H1 (cell line): Measurements from ENCODE around the gene LDLRAD4. TPM values are rescaled to one million over a fixed set of nuclear protein-coding genes. Genes with fewer than 3 reads are reported as not detected.

Experiments
- CTCF ChIA-PET: fragments of 300-600 bp; sonication (Branson Sonifier 250); formaldehyde crosslinking; loops from one replicate; lab custom pipeline; 2021; ENCODE audit not compliant: partially characterized antibody; lab: Charles Lee
- POLR2A ChIA-PET: fragments of 300-600 bp; sonication (Branson Sonifier 250); formaldehyde crosslinking; loops from one replicate; lab custom pipeline; 2021; ENCODE audit warnings: inconsistent platforms; ENCODE audit not compliant: partially characterized antibody; lab: Charles Lee
- DNase-seq, 2 experiments: peaks; one replicate each; pipeline versions ENCODE4 v3.0.0 to v3.0.0-alpha.2; 2010 to 2022; ENCODE audit warnings: low spot score in 2 of 2, low read depth in 1 of 2, mixed read lengths in 1 of 2
- FAIRE-seq: peaks from 2 replicates; lab custom pipeline; 2011; peaks lifted over from hg19 to GRCh38; lab: Jason Lieb, UNC
- H2AFZ ChIP-seq: 2 replicates; pipeline ENCODE4 v1.8.1; 2012; ENCODE audit warnings: low read length, inconsistent platforms
- H2AK5ac ChIP-seq: 2 replicates; pipeline ENCODE4 v1.6.1; 2013; ENCODE audit warnings: low read depth, low read length
- H2BK120ac ChIP-seq: replicated peaks from 2 replicates; pipeline ENCODE3; 2013; ENCODE audit warnings: low read depth, low read length, inconsistent platforms
- H2BK12ac ChIP-seq: 2 replicates; pipeline ENCODE4 v1.6.1; 2013; ENCODE audit warnings: low read depth, low read length
- H2BK15ac ChIP-seq: 2 replicates; pipeline ENCODE4 v1.6.1; 2013; ENCODE audit warnings: low read length
- H2BK20ac ChIP-seq: 2 replicates; pipeline ENCODE4 v1.6.1; 2013; ENCODE audit warnings: low read length
- H2BK5ac ChIP-seq: 2 replicates; pipeline ENCODE4 v1.6.1; 2013; ENCODE audit warnings: low read depth, low read length
- H3K14ac ChIP-seq: 2 replicates; pipeline ENCODE4 v1.6.1; 2013; ENCODE audit warnings: inconsistent platforms; ENCODE audit not compliant: insufficient read length
- H3K18ac ChIP-seq: 2 replicates; pipeline ENCODE4 v1.6.1; 2013; ENCODE audit warnings: low read length; ENCODE audit errors: extremely low read depth
- H3K23ac ChIP-seq: 2 replicates; pipeline ENCODE4 v1.6.1; 2013; ENCODE audit warnings: inconsistent platforms; ENCODE audit not compliant: insufficient read length
- H3K23me2 ChIP-seq: 2 replicates; pipeline ENCODE4 v1.6.1; 2013; ENCODE audit warnings: low read depth, low read length
- H3K27ac ChIP-seq: 2 replicates; pipeline ENCODE4 v1.6.1; 2011; ENCODE audit warnings: low read depth, low read length, inconsistent platforms
- H3K27me3 ChIP-seq, 4 experiments: replicated peaks in 1 of 4; 1 replicate in 1 of 4; 2 replicates in 3 of 4; pipeline versions ENCODE4 v1.6.1 to v1.8.1; 2011 to 2013; ENCODE audit warnings: low read length in 3 of 4, mild to moderate bottlenecking in 3 of 4, inconsistent platforms in 2 of 4, mixed read lengths in 2 of 4, moderate library complexity in 1 of 4; ENCODE audit not compliant: control insufficient read depth in 3 of 4, insufficient read depth in 3 of 4; ENCODE audit errors: extremely low read depth in 1 of 4
- H3K36me3 ChIP-seq, 4 experiments: 2 replicates each; pipeline versions ENCODE4 v1.6.1 to v1.8.1; 2011 to 2013; ENCODE audit warnings: mild to moderate bottlenecking in 4 of 4, low read length in 3 of 4, moderate library complexity in 2 of 4, control low read depth in 1 of 4, inconsistent platforms in 1 of 4; ENCODE audit not compliant: insufficient read depth in 4 of 4, control insufficient read depth in 2 of 4
- H3K4ac ChIP-seq: replicated peaks from 2 replicates; pipeline ENCODE3; 2013; ENCODE audit warnings: low read length, low read depth, mixed read lengths, inconsistent platforms; ENCODE audit not compliant: insufficient read length
- H3K4me1 ChIP-seq, 4 experiments: replicated peaks in 1 of 4; 1 replicate in 1 of 4; 2 replicates in 3 of 4; pipeline versions ENCODE4 v1.6.1 to v1.8.1; 2011 to 2013; ENCODE audit warnings: low read length in 3 of 4, inconsistent platforms in 2 of 4, mixed read lengths in 1 of 4; ENCODE audit not compliant: insufficient read depth in 4 of 4, control insufficient read depth in 3 of 4
- H3K4me2 ChIP-seq, 2 experiments: 2 replicates each; pipeline versions ENCODE4 v1.6.1 to v1.8.1; 2011 to 2013; ENCODE audit warnings: low read depth in 2 of 2, low read length in 2 of 2, control low read depth in 1 of 2, inconsistent platforms in 1 of 2, mild to moderate bottlenecking in 1 of 2; ENCODE audit not compliant: insufficient read depth in 1 of 2
- H3K4me3 ChIP-seq, 4 experiments: fragments of 200-600, 300-600 bp in 1 of 4; sonication (generic), shearing (Covaris generic), sonication (Bioruptor Twin) in 1 of 4; 2 replicates each; pipeline versions ENCODE4 v1.5.1 to v1.8.1; 2011 to 2016; ENCODE audit warnings: low read length in 4 of 4, low read depth in 3 of 4, control low read depth in 2 of 4, inconsistent platforms in 2 of 4, mild to moderate bottlenecking in 2 of 4, mixed read lengths in 1 of 4, moderate library complexity in 1 of 4; ENCODE audit not compliant: insufficient read depth in 2 of 4; ENCODE audit errors: extremely low read depth in 1 of 4
- H3K56ac ChIP-seq: replicated peaks from 2 replicates; pipeline ENCODE3; 2013; ENCODE audit warnings: low read depth, mild to moderate bottlenecking, mixed read lengths, low read length, inconsistent platforms; ENCODE audit not compliant: insufficient read length
- H3K79me1 ChIP-seq: 2 replicates; pipeline ENCODE4 v1.6.1; 2013; ENCODE audit warnings: low read depth, low read length, control low read depth
- H3K79me2 ChIP-seq, 2 experiments: 2 replicates each; pipeline versions ENCODE4 v1.6.1 to v1.8.1; 2012 to 2013; ENCODE audit warnings: low read length in 2 of 2, mild to moderate bottlenecking in 2 of 2, inconsistent platforms in 1 of 2; ENCODE audit not compliant: insufficient read depth in 2 of 2, control insufficient read depth in 1 of 2
- H3K9ac ChIP-seq, 4 experiments: replicated peaks in 1 of 4; 1 replicate in 1 of 4; 2 replicates in 3 of 4; pipeline versions ENCODE4 v1.6.1 to v1.8.1; 2011 to 2013; ENCODE audit warnings: low read depth in 3 of 4, low read length in 3 of 4, control low read depth in 2 of 4, mild to moderate bottlenecking in 2 of 4, moderate library complexity in 2 of 4, inconsistent platforms in 1 of 4; ENCODE audit errors: extremely low read depth in 1 of 4
- H3K9me3 ChIP-seq, 2 experiments: 2 replicates each; pipeline versions ENCODE4 v1.6.1 to v1.8.1; 2012 to 2013; ENCODE audit warnings: mild to moderate bottlenecking in 2 of 2, moderate library complexity in 2 of 2, control low read depth in 1 of 2, inconsistent platforms in 1 of 2, low read depth in 1 of 2, low read length in 1 of 2, mixed read lengths in 1 of 2; ENCODE audit not compliant: insufficient read depth in 2 of 2
- H4K20me1 ChIP-seq, 2 experiments: replicated peaks in 1 of 2; 2 replicates each; pipeline versions ENCODE3 to v1.8.1; 2011 to 2013; ENCODE audit warnings: inconsistent platforms in 2 of 2, low read length in 2 of 2, mild to moderate bottlenecking in 1 of 2; ENCODE audit not compliant: insufficient read depth in 2 of 2, control insufficient read depth in 1 of 2
- H4K5ac ChIP-seq: 2 replicates; pipeline ENCODE4 v1.6.1; 2013; ENCODE audit warnings: low read length, low read depth, mixed read lengths, inconsistent platforms; ENCODE audit not compliant: insufficient read length
- H4K8ac ChIP-seq: 2 replicates; pipeline ENCODE4 v1.8.0; 2013; ENCODE audit warnings: mild to moderate bottlenecking, moderate library complexity, low read length, inconsistent platforms; ENCODE audit not compliant: insufficient read depth; ENCODE audit errors: extremely low read depth
- H4K91ac ChIP-seq: replicated peaks from 2 replicates; pipeline ENCODE3; 2013; ENCODE audit warnings: low read length, mixed read lengths, inconsistent platforms; ENCODE audit not compliant: insufficient read length
- CBX8 ChIP-seq: fragments of 300-800, 300-1000 bp; sonication (generic); IDR thresholded peaks from 2 replicates; pipeline ENCODE4 v1.7.1; 2016; ENCODE audit warnings: low read depth, low read length, borderline replicate concordance
- CEBPB ChIP-seq: IDR thresholded peaks from 2 replicates; pipeline ENCODE4 v1.6.1; 2012; ENCODE audit warnings: low read depth, low read length
- CTCF ChIP-seq, 3 experiments: IDR thresholded peaks; 1 replicate in 2 of 3; 2 replicates in 1 of 3; pipeline versions ENCODE4 v1.5.1 to v1.6.1; 2011; ENCODE audit warnings: low read length in 3 of 3, mild to moderate bottlenecking in 3 of 3, inconsistent platforms in 2 of 3, low read depth in 1 of 3, moderate library complexity in 1 of 3; ENCODE audit not compliant: insufficient read depth in 1 of 3; ENCODE audit errors: control extremely low read depth in 1 of 3
- EZH2 ChIP-seq: fragments of 200-600 bp; sonication (generic); IDR thresholded peaks from 2 replicates; pipeline ENCODE4 v1.7.1; 2012; ENCODE audit warnings: low read depth, mild to moderate bottlenecking, moderate library complexity, low read length, inconsistent platforms; ENCODE audit not compliant: severe bottlenecking
- GTF2F1 ChIP-seq: IDR thresholded peaks from 2 replicates; pipeline ENCODE4 v1.6.1; 2012; ENCODE audit warnings: low read depth, low read length, improper control_type of control experiment, borderline replicate concordance
- POLR2A ChIP-seq, 2 experiments: IDR thresholded peaks; 1 replicate in 1 of 2; 2 replicates in 1 of 2; pipeline ENCODE4 v1.6.1; 2011; ENCODE audit warnings: low read depth in 2 of 2, low read length in 2 of 2, mild to moderate bottlenecking in 2 of 2; ENCODE audit errors: control extremely low read depth in 1 of 2
- POLR2AphosphoS5 ChIP-seq: IDR thresholded peaks from 2 replicates; pipeline ENCODE4 v1.6.1; 2011; ENCODE audit warnings: low read depth, low read length
- SP2 ChIP-seq: IDR thresholded peaks from 2 replicates; pipeline ENCODE4 v1.6.1; 2012; ENCODE audit warnings: mild to moderate bottlenecking, low read length, inconsistent platforms
- SRF ChIP-seq: IDR thresholded peaks from 2 replicates; pipeline ENCODE4 v1.6.1; 2011; ENCODE audit warnings: mild to moderate bottlenecking, low read depth, low read length, moderate library complexity
- TBP ChIP-seq: IDR thresholded peaks from 2 replicates; pipeline ENCODE4 v1.6.1; 2011; ENCODE audit warnings: low read depth, low read length, improper control_type of control experiment
- TCF12 ChIP-seq: IDR thresholded peaks from 2 replicates; pipeline ENCODE4 v1.6.1; 2011; ENCODE audit warnings: low read depth, mild to moderate bottlenecking, low read length
- TEAD4 ChIP-seq: IDR thresholded peaks from 2 replicates; pipeline ENCODE4 v1.6.1; 2012; ENCODE audit warnings: low read depth, low read length, inconsistent platforms, mixed read lengths
- WGBS, 2 experiments: shearing (Covaris generic) in 1 of 2; methylation state at CpG; one replicate each; pipeline versions ENCODE4 v1.1.6 to v1.1.7; 2013 to 2015; ENCODE audit warnings: low lambda C conversion rate in 2 of 2, mixed read lengths in 2 of 2, inconsistent platforms in 1 of 2, low coverage in 1 of 2, missing lambda C conversion rate in 1 of 2; ENCODE audit not compliant: insufficient replicate concordance in 2 of 2, insufficient coverage in 1 of 2, insufficient read length in 1 of 2; ENCODE audit errors: extremely low coverage in 1 of 2, missing lambda C conversion rate in 1 of 2; 5-methylcytosine and 5-hydroxymethylcytosine counted together
- polyA plus RNA-seq, 7 experiments: library from polyadenylated mRNA; depleted of rRNA in 3 of 7; stranded (reverse) in 5 of 7; unstranded in 2 of 7; fragments of >200 nt in 5 of 7; fragments of 200-250 nt in 2 of 7; gene quantifications; 1 replicate in 5 of 7; 2 replicates in 1 of 7; 4 replicates in 1 of 7; pipeline versions ENCODE4 v1.2.1 to v1.2.3, GENCODE V29; 2011 to 2013; ENCODE audit warnings: missing spikeins in 2 of 7, mixed read lengths in 2 of 7
- total RNA-seq: library from RNA; stranded (reverse); fragmentation: NEBNext Ultra II Directional; extraction: Animal tissue kit (Norgen Biotek cat#: 25700); gene quantifications from 2 replicates; pipeline ENCODE4 v1.2.1, GENCODE V29; 2021

The LDLRAD4 gene
- total and polyA plus RNA-seq, 2 of the 8 experiments (the other 6 are each of a cell fraction or from before 2014, with no cell fraction given), result 0.77 to 1.4 TPM

- no peak overlapping the region for H3K4me2 ChIP-seq
- no peaks in the 10 kb centered on the region for H3K79me1 ChIP-seq
- H3K14ac ChIP-seq, result no peak overlapping the region
- peaks cover 0 to 5% (median 2%) of the 10 kb centered on the region in 4 experiments; a peak in 3 of 7 replicates for H3K4me1 ChIP-seq
- no peak overlapping the region for H3K27ac ChIP-seq
- no peak overlapping the region for H2BK15ac ChIP-seq
- no peak overlapping the region for H3K56ac ChIP-seq
- no peaks in the 10 kb centered on the region for H3K36me3 ChIP-seq
- H2BK12ac ChIP-seq, result no peak overlapping the region
- no peak overlapping the region for H4K5ac ChIP-seq
- H4K8ac ChIP-seq, result no peak overlapping the region
- no peak overlapping the region for H2BK20ac ChIP-seq
- H2BK5ac ChIP-seq, result no peak overlapping the region
- WGBS, 2 experiments, result 82% methylated on average over 6 of the region's 6 CpGs; no CpG with 5 or more reads in 1 of the 2 experiments
- DNase-seq (no peak), FAIRE-seq (no peak)
- H3K4ac ChIP-seq, result no peak overlapping the region
- peaks cover 0 to 3% of the 10 kb centered on the region in 2 experiments for H4K20me1 ChIP-seq
- H3K4me3 ChIP-seq, result no peak overlapping the region
- ChIA-PET POLR2A (no interaction called here), CTCF (interaction anchor here (1.1 to 1.6 kb wide), 3 partner anchors 9 to 87 kb away, joined by 3 to 6 read pairs (median 3); no protein-coding TSS in a partner anchor)
- no peak overlapping the region for H3K18ac ChIP-seq
- no peaks in the 10 kb centered on the region for H3K27me3 ChIP-seq
- H3K9me3 ChIP-seq, result no peaks in the 10 kb centered on the region
- H3K23me2 ChIP-seq, result no peaks in the 10 kb centered on the region; the same call in 1 of the 2 replicates
- H4K91ac ChIP-seq, result no peak overlapping the region
- H2AFZ ChIP-seq, result no peak overlapping the region
- H3K23ac ChIP-seq, result no peak overlapping the region
- no peak overlapping the region for H2AK5ac ChIP-seq
- no peaks in the 10 kb centered on the region for H3K79me2 ChIP-seq
- no peak overlapping the region for H2BK120ac ChIP-seq
- no peak overlapping the region for H3K9ac ChIP-seq
- no peak for TF ChIP-seq SRF
- no peak for TF ChIP-seq GTF2F1
- no peak for TF ChIP-seq SP2
- no peak for TF ChIP-seq TBP
- TF ChIP-seq TEAD4, result no peak
- no peak for TF ChIP-seq POLR2AphosphoS5
- no peak for TF ChIP-seq POLR2A (IDR thresholded peaks at IDR 0.05; ENCODE audit: control extremely low read depth in 1 of 2, low read depth in 2 of 2, low read length in 2 of 2)
- no peak for TF ChIP-seq CEBPB
- no peak for TF ChIP-seq EZH2
- no peak for TF ChIP-seq TCF12
- no peak for TF ChIP-seq CTCF (IDR thresholded peaks at IDR 0.05; ENCODE audit: control extremely low read depth in 1 of 3, insufficient read depth in 1 of 3, low read depth in 1 of 3, low read length in 3 of 3)
- no peak for TF ChIP-seq CBX8
Measured at GRCh38 chr18:13303756-13304364, 85.3 kb downstream of the LDLRAD4 start.
